Measurements from ENCODE around the gene GIGYF1. TPM values are rescaled to one million over a fixed set of nuclear protein-coding genes. Genes with fewer than 3 reads are reported as not detected.
"Not testable (repeated sequence)": the region's sequence is repeated elsewhere in the genome, so short reads cannot be mapped to it uniquely, and the experiment has no call there.

The GIGYF1 gene
- total and polyA plus RNA-seq, 5 donors from 2014 or later = 0.71 to 82.4 (median 0.76) TPM

DNA sequence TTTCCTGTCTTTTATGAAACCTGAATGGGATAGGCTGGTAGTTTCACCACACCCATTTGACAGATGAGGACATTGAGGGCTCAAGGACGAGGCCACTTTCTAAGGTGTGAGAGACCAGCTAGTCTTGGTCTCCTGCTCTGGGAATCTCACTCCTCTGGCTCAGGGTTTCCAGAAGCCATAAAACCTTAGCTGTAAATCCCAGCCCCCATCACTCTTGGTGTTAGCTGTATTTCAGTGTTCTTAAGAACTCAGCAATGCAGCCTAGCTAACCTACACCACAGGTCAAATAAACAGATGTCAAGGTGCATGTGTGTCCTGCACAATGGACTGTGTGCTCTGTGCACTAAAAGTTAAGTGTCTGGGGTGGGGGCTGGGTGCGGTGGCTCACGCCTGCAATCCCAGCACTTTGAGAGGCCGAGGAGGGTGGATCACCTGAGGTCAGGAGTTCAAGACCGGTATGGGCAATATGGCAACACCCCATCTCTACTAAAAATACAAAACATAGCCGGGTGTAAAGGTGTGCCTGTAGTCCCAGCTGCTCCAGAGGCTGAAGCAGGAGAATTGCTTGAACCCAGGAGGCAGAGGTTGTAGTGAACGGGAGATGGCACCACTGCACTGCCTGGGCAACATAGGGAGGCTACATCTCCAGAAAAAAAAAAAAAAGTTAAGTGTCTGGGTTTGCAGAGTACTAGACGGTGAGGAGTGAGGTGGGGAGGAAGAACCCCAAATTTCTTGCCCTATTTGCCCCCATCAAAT, 25.7 kb upstream of the GIGYF1 start:
- H3K4me1 ChIP-seq (ENCODE audit: control insufficient read depth, insufficient read depth, low read length, poor library complexity, severe bottlenecking) = no peaks in the 10 kb centered on the region
- peaks cover 0 to 3% (median under 1%) of the 10 kb centered on the region in 4 donors for H3K4me1 Mint-ChIP-seq
- H3K4me3 Mint-ChIP-seq = no peak overlapping the region
- no peak overlapping the region for H3K27ac ChIP-seq (ENCODE audit: insufficient read depth, low read length, poor library complexity, severe bottlenecking)
- DNase-seq (no peak), ATAC-seq (ENCODE audit: low read depth in 2 of 2) (no peak)
- H3K36me3 ChIP-seq (ENCODE audit: control insufficient read depth, insufficient read depth, low read length) = no peaks in the 10 kb centered on the region
- no peak overlapping the region for H3K27ac Mint-ChIP-seq
- peaks cover 39% of the 10 kb centered on the region for H3K27me3 Mint-ChIP-seq
- H3K4me3 ChIP-seq (ENCODE audit: low read depth, low read length) = no peak overlapping the region
- peaks cover 7% of the 10 kb centered on the region for H3K27me3 ChIP-seq (ENCODE audit: control insufficient read depth, insufficient read depth, low read length)
- peaks cover 0 to 15% (median 3%) of the 10 kb centered on the region in 7 donors for H3K9me3 Mint-ChIP-seq
- H3K36me3 Mint-ChIP-seq = no peaks in the 10 kb centered on the region
- no peaks in the 10 kb centered on the region for H3K9me3 ChIP-seq (ENCODE audit: control insufficient read depth in 2 of 2, low read length in 2 of 2)

GRCh38 chr7:100717073-100717472, 23.0 kb upstream of the GIGYF1 start:
- not testable (repeated sequence) for ATAC-seq (ENCODE audit: low read depth in 2 of 2); H3K27ac ChIP-seq (ENCODE audit: insufficient read depth, low read length, poor library complexity, severe bottlenecking); H3K27me3 ChIP-seq (ENCODE audit: control insufficient read depth, insufficient read depth, low read length); H3K27ac Mint-ChIP-seq; DNase-seq; H3K4me3 Mint-ChIP-seq; H3K4me1 Mint-ChIP-seq; H3K36me3 ChIP-seq (ENCODE audit: control insufficient read depth, insufficient read depth, low read length); H3K4me3 ChIP-seq (ENCODE audit: low read depth, low read length); H3K4me1 ChIP-seq (ENCODE audit: control insufficient read depth, insufficient read depth, low read length, poor library complexity, severe bottlenecking); H3K36me3 Mint-ChIP-seq; H3K9me3 ChIP-seq (ENCODE audit: control insufficient read depth in 2 of 2, low read length in 2 of 2)
- Mint-ChIP-seq H3K9me3 (peaks cover 0 to 15% (median 3%) of the 10 kb centered on the region in 7 donors), H3K27me3 (peaks cover 31% of the 10 kb centered on the region)

DNA sequence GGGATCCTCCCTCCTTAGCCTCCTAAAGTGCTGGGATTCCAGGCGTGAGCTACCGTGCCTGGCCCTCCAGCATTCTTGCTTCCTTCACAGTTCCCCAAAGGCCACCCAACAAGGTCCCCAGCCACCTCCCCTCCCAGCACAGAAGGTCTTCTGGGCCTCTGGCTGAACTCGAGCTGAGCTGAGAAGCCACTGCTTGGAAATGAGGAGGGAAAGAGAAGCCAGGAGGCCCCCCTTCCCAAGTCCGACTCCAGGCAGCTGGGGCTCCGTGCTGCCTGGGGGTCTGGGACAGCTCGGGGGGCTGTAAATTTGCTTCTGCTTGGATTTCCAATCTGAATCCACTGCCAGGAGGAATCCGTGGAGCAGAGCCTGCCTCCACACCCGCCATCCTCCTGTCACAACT, 20.7 kb upstream of the GIGYF1 start:
- H3K36me3 Mint-ChIP-seq = no peaks in the 10 kb centered on the region
- H3K27ac Mint-ChIP-seq = no peak overlapping the region
- peaks cover 18% of the 10 kb centered on the region for H3K27me3 Mint-ChIP-seq
- Histone ChIP-seq H3K27me3 (ENCODE audit: control insufficient read depth, insufficient read depth, low read length) (peaks cover 4% of the 10 kb centered on the region), H3K9me3 (ENCODE audit: control insufficient read depth in 2 of 2, low read length in 2 of 2) (no peaks in the 10 kb centered on the region), H3K27ac (ENCODE audit: insufficient read depth, low read length, poor library complexity, severe bottlenecking) (no peak overlapping the region), H3K4me3 (ENCODE audit: low read depth, low read length) (no peak overlapping the region), H3K4me1 (ENCODE audit: control insufficient read depth, insufficient read depth, low read length, poor library complexity, severe bottlenecking) (no peaks in the 10 kb centered on the region), H3K36me3 (ENCODE audit: control insufficient read depth, insufficient read depth, low read length) (no peaks in the 10 kb centered on the region)
- no peaks in the 10 kb centered on the region for H3K4me1 Mint-ChIP-seq
- H3K9me3 Mint-ChIP-seq = peaks cover 0 to 15% (median 3%) of the 10 kb centered on the region in 7 donors
- ATAC-seq (ENCODE audit: low read depth in 2 of 2) = no peak
- DNase-seq = no peak
- H3K4me3 Mint-ChIP-seq = no peak overlapping the region

GRCh38 chr7:100711369-100711768, 17.3 kb upstream of the GIGYF1 start:
- ATAC-seq (ENCODE audit: low read depth in 2 of 2) (no peak), DNase-seq (no peak)
- Mint-ChIP-seq H3K27ac (no peak overlapping the region), H3K36me3 (no peaks in the 10 kb centered on the region), H3K27me3 (peaks cover 5% of the 10 kb centered on the region), H3K4me3 (no peak overlapping the region), H3K4me1 (peaks cover 0 to 16% (median 3%) of the 10 kb centered on the region in 4 donors), H3K9me3 (no peaks in the 10 kb centered on the region)
- Histone ChIP-seq H3K4me3 (ENCODE audit: low read depth, low read length) (no peak overlapping the region), H3K9me3 (ENCODE audit: control insufficient read depth in 2 of 2, low read length in 2 of 2) (no peaks in the 10 kb centered on the region), H3K4me1 (ENCODE audit: control insufficient read depth, insufficient read depth, low read length, poor library complexity, severe bottlenecking) (peaks cover 11% of the 10 kb centered on the region), H3K27me3 (ENCODE audit: control insufficient read depth, insufficient read depth, low read length) (no peaks in the 10 kb centered on the region), H3K36me3 (ENCODE audit: control insufficient read depth, insufficient read depth, low read length) (no peaks in the 10 kb centered on the region), H3K27ac (ENCODE audit: insufficient read depth, low read length, poor library complexity, severe bottlenecking) (no peak overlapping the region)

DNA sequence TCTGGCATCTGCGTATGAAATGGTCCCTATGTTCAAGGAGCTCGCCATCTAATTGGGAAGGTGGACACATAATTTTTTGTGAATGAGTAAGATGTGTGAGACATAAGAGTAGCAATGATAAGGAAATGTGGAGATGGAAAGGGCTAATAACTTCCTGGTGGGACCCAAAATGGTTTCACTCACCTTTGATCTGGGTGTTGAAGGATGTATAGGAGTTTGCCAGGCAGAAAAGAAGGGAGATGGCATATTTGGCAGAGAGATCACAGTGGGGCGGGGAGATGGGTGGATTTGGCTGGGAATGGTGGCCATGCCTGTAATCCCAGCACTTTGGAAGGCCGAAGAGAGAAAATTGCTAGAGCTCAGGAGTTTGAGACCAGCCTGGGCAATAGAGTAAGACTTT, 16.4 kb upstream of the GIGYF1 start:
- no peak overlapping the region for H3K27ac ChIP-seq (ENCODE audit: insufficient read depth, low read length, poor library complexity, severe bottlenecking)
- H3K4me1 ChIP-seq (ENCODE audit: control insufficient read depth, insufficient read depth, low read length, poor library complexity, severe bottlenecking) = peaks cover 16% of the 10 kb centered on the region
- H3K36me3 ChIP-seq (ENCODE audit: control insufficient read depth, insufficient read depth, low read length) = no peaks in the 10 kb centered on the region
- no peaks in the 10 kb centered on the region for H3K9me3 ChIP-seq (ENCODE audit: control insufficient read depth in 2 of 2, low read length in 2 of 2)
- peaks cover 5% of the 10 kb centered on the region for H3K27me3 Mint-ChIP-seq
- no peak for ATAC-seq (ENCODE audit: low read depth in 2 of 2)
- H3K4me3 Mint-ChIP-seq = peak overlapping the region in 1 of 4 donors; percentile 13
- peaks cover 0 to 23% (median 5%) of the 10 kb centered on the region in 4 donors for H3K4me1 Mint-ChIP-seq
- no peaks in the 10 kb centered on the region for H3K27me3 ChIP-seq (ENCODE audit: control insufficient read depth, insufficient read depth, low read length)
- no peaks in the 10 kb centered on the region for H3K36me3 Mint-ChIP-seq
- no peaks in the 10 kb centered on the region for H3K9me3 Mint-ChIP-seq
- H3K4me3 ChIP-seq (ENCODE audit: low read depth, low read length) = no peak overlapping the region
- H3K27ac Mint-ChIP-seq = no peak overlapping the region
- DNase-seq = no peak

DNA sequence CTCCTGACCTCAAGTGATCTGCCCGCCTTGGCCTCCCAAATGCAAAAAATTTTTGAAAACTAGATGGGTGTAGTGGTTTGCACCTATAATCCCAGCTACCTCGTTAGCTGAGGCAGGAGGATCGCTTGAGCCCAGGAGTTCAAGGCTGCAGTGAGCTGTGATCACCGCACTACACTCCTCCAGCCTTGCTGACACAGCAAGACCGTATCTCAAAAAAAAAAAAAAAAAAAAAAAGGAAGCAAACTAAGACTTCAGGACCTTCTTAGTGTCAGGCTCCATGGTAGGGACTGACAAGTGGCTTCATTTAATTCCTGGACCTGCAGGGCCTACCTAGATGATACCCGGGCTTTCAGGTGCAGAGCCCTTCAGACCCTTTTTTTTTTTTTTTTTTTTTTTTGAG, 14.3 kb upstream of the GIGYF1 start:
- Mint-ChIP-seq H3K36me3 (no peaks in the 10 kb centered on the region), H3K4me3 (peak overlapping the region in 3 of 4 donors; percentile 39 to 68 (median 43)), H3K27me3 (peaks cover 5% of the 10 kb centered on the region), H3K27ac (peak overlapping the region in 1 of 3 donors; percentile 38), H3K9me3 (no peaks in the 10 kb centered on the region), H3K4me1 (peaks cover 0 to 23% (median 6%) of the 10 kb centered on the region in 4 donors)
- no peak overlapping the region for H3K4me3 ChIP-seq (ENCODE audit: low read depth, low read length)
- H3K27me3 ChIP-seq (ENCODE audit: control insufficient read depth, insufficient read depth, low read length) = no peaks in the 10 kb centered on the region
- no peaks in the 10 kb centered on the region for H3K36me3 ChIP-seq (ENCODE audit: control insufficient read depth, insufficient read depth, low read length)
- peaks cover 20% of the 10 kb centered on the region for H3K4me1 ChIP-seq (ENCODE audit: control insufficient read depth, insufficient read depth, low read length, poor library complexity, severe bottlenecking)
- no peak overlapping the region for H3K27ac ChIP-seq (ENCODE audit: insufficient read depth, low read length, poor library complexity, severe bottlenecking)
- ATAC-seq (ENCODE audit: low read depth in 2 of 2) = no peak
- no peaks in the 10 kb centered on the region for H3K9me3 ChIP-seq (ENCODE audit: control insufficient read depth in 2 of 2, low read length in 2 of 2)
- DNase-seq = no peak

- ATAC-seq (ENCODE audit: low read depth in 2 of 2) (no peak), DNase-seq (no peak)
- Histone ChIP-seq H3K36me3 (ENCODE audit: control insufficient read depth, insufficient read depth, low read length) (no peaks in the 10 kb centered on the region), H3K27me3 (ENCODE audit: control insufficient read depth, insufficient read depth, low read length) (no peaks in the 10 kb centered on the region), H3K4me3 (ENCODE audit: low read depth, low read length) (peak overlapping the region; percentile 75), H3K27ac (ENCODE audit: insufficient read depth, low read length, poor library complexity, severe bottlenecking) (peak overlapping the region; percentile 90), H3K4me1 (ENCODE audit: control insufficient read depth, insufficient read depth, low read length, poor library complexity, severe bottlenecking) (peaks cover 20% of the 10 kb centered on the region), H3K9me3 (ENCODE audit: control insufficient read depth in 2 of 2, low read length in 2 of 2) (no peaks in the 10 kb centered on the region)
- Mint-ChIP-seq H3K4me1 (peaks cover 0 to 23% (median 7%) of the 10 kb centered on the region in 4 donors), H3K4me3 (peak overlapping the region; percentile 91 to 96 (median 94)), H3K36me3 (no peaks in the 10 kb centered on the region), H3K9me3 (no peaks in the 10 kb centered on the region), H3K27ac (peak overlapping the region in 2 of 3 donors; percentile 90 to 96), H3K27me3 (peaks cover 6% of the 10 kb centered on the region)
Observed at GRCh38 chr7:100706672-100707311, 12.7 kb upstream of the GIGYF1 start.
